Caco-2 (cell line): ENCODE measurements around the gene CCR9. TPM values are rescaled to one million over a fixed set of nuclear protein-coding genes. Genes with fewer than 3 reads are reported as not detected.

Source experiments
- BruUV-seq: library from RNA; stranded (reverse); fragments of 400-500 nt; replicated peaks from 2 replicates; lab custom pipeline; 2021; lab: Mats Ljungman, UMichigan
- CTCF ChIA-PET: fragments of 300-600 bp; sonication (Branson Sonifier 250); formaldehyde crosslinking; loops from one replicate; lab custom pipeline; 2022; ENCODE audit warnings: antibody characterized with exemption; lab: Charles Lee
- POLR2A ChIA-PET: fragments of 300-600 bp; sonication (Branson Sonifier 250); formaldehyde crosslinking; loops from one replicate; lab custom pipeline; 2022; ENCODE audit warnings: antibody characterized with exemption; lab: Charles Lee
- DNase-seq, 2 experiments: peaks; one replicate each; pipeline versions ENCODE4 v3.0.0 to v3.0.0-alpha.2; 2020 to 2022
- H3K27me3 ChIP-seq: replicated peaks from 2 replicates; pipeline ENCODE4 v1.6.0; 2011; ENCODE audit warnings: low read length; ENCODE audit not compliant: control insufficient read depth, insufficient read depth
- H3K36me3 ChIP-seq: 2 replicates; pipeline ENCODE4 v1.5.1; 2011; ENCODE audit warnings: low read length; ENCODE audit not compliant: control insufficient read depth, insufficient read depth
- H3K4me1 ChIP-seq: fragments of 250-450 bp; sonication (Bioruptor Pico); 2 replicates; pipeline ENCODE4 v1.5.1; 2020; ENCODE audit warnings: mild to moderate bottlenecking
- H3K4me3 ChIP-seq: 2 replicates; pipeline ENCODE4 v1.5.1; 2011; ENCODE audit warnings: low read depth, mild to moderate bottlenecking, control low read depth, low read length
- H3K9me3 ChIP-seq: fragments of 250-450 bp; sonication (Bioruptor Pico); 2 replicates; pipeline ENCODE4 v1.5.1; 2020; ENCODE audit warnings: mild to moderate bottlenecking, moderate library complexity
- H3K27ac Mint-ChIP-seq: one replicate; pipeline ENCODE4 v1.8.0; 2022; ENCODE audit warnings: mixed read lengths; ENCODE audit not compliant: unreplicated experiment
- H3K27me3 Mint-ChIP-seq: one replicate; pipeline ENCODE4 v1.8.0; 2022; ENCODE audit warnings: mixed read lengths; ENCODE audit not compliant: insufficient read depth, unreplicated experiment
- H3K36me3 Mint-ChIP-seq: one replicate; pipeline ENCODE4 v1.8.0; 2022; ENCODE audit warnings: mild to moderate bottlenecking, mixed read lengths; ENCODE audit not compliant: insufficient read depth, unreplicated experiment
- H3K4me1 Mint-ChIP-seq: one replicate; pipeline ENCODE4 v1.8.0; 2022; ENCODE audit warnings: low read depth, mixed read lengths; ENCODE audit not compliant: unreplicated experiment
- H3K4me3 Mint-ChIP-seq: one replicate; pipeline ENCODE4 v1.8.0; 2022; ENCODE audit warnings: mild to moderate bottlenecking, moderate library complexity, mixed read lengths; ENCODE audit not compliant: unreplicated experiment
- H3K9me3 Mint-ChIP-seq: one replicate; pipeline ENCODE4 v1.8.0; 2022; ENCODE audit warnings: mixed read lengths; ENCODE audit not compliant: unreplicated experiment
- CTCF ChIP-seq, 2 experiments: fragments of 200-600 bp in 1 of 2; IDR thresholded peaks; 1 replicate in 1 of 2; 2 replicates in 1 of 2; pipeline versions ENCODE4 v1.5.1 to v1.8.0; 2011 to 2022; ENCODE audit warnings: antibody characterized with exemption in 1 of 2, control low read depth in 1 of 2, inconsistent platforms in 1 of 2, low read depth in 1 of 2, low read length in 1 of 2, mild to moderate bottlenecking in 1 of 2, moderate library complexity in 1 of 2; ENCODE audit not compliant: insufficient read depth in 1 of 2, severe bottlenecking in 1 of 2, unreplicated experiment in 1 of 2
- intact Hi-C: fragments of 100-400 bp; cut with micrococcal nuclease; formaldehyde crosslinking; loops from one replicate; pipeline ENCODE4 v1.10.0; 2022; ENCODE audit not compliant: unreplicated experiment
- total RNA-seq: library from RNA; stranded (reverse); gene quantifications from 2 replicates; pipeline ENCODE4 v1.2.3, GENCODE V29; 2022

Gene CCR9
- total RNA-seq, 1 experiment from 2014 or later, result not detected

DNA sequence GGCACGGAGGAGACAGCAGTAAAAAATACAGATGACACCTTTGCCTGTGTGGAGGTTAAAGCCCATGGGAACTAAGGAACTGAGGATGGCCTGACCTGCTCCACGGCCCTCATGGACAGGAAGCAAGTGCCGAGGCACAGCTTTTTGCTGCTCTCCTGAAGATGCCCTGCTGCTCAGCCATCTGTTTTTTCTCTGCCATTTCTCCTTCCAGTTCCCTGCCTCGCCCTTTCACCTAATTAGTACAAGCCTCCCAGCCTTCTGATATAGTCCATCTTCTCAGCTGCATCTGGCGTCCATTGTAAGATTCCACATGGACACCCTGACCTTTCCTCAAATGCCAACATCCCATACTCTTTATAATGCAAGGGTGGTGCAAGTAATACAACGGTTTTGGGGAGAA is 45.2 kb downstream of the CCR9 start:
- no peaks in the 10 kb centered on the region for H3K27me3 ChIP-seq
- no peak for TF ChIP-seq CTCF (IDR thresholded peaks at IDR 0.05; ENCODE audit: insufficient read depth in 1 of 2, low read depth in 1 of 2, low read length in 1 of 2, severe bottlenecking in 1 of 2, unreplicated experiment in 1 of 2)
- intact Hi-C loops, result no loop called here
- POLR2A ChIA-PET, result no interaction called here
- Mint-ChIP-seq H3K27me3 (no peaks in the 10 kb centered on the region), H3K27ac (no peak overlapping the region), H3K4me1 (no peaks in the 10 kb centered on the region), H3K9me3 (no peaks in the 10 kb centered on the region), H3K36me3 (peaks cover 33% of the 10 kb centered on the region), H3K4me3 (no peak overlapping the region)
- H3K4me3 ChIP-seq, result no peak overlapping the region
- no peaks in the 10 kb centered on the region for H3K4me1 ChIP-seq
- no peak for DNase-seq
- H3K36me3 ChIP-seq, result peaks cover 2% of the 10 kb centered on the region; the same call in 1 of the 2 replicates
- CTCF ChIA-PET, result no interaction called here
- no TSS peak for BruUV-seq
- no peaks in the 10 kb centered on the region for H3K9me3 ChIP-seq

GRCh38 chr3:45932112-45932511 is 45.8 kb downstream of the CCR9 start:
- Mint-ChIP-seq H3K9me3 (no peaks in the 10 kb centered on the region), H3K36me3 (peaks cover 33% of the 10 kb centered on the region), H3K27ac (no peak overlapping the region), H3K4me1 (no peaks in the 10 kb centered on the region), H3K4me3 (no peak overlapping the region), H3K27me3 (no peaks in the 10 kb centered on the region)
- Histone ChIP-seq H3K4me3 (no peak overlapping the region), H3K9me3 (no peaks in the 10 kb centered on the region), H3K27me3 (no peaks in the 10 kb centered on the region), H3K36me3 (peaks cover 2% of the 10 kb centered on the region; the same call in 1 of the 2 replicates), H3K4me1 (no peaks in the 10 kb centered on the region)
- TF ChIP-seq CTCF (IDR thresholded peaks at IDR 0.05; ENCODE audit: insufficient read depth in 1 of 2, low read depth in 1 of 2, low read length in 1 of 2, severe bottlenecking in 1 of 2, unreplicated experiment in 1 of 2), result no peak
- no peak for DNase-seq
- ChIA-PET POLR2A (no interaction called here), CTCF (no interaction called here)
- BruUV-seq, result no TSS peak
- intact Hi-C loops, result no loop called here

DNA sequence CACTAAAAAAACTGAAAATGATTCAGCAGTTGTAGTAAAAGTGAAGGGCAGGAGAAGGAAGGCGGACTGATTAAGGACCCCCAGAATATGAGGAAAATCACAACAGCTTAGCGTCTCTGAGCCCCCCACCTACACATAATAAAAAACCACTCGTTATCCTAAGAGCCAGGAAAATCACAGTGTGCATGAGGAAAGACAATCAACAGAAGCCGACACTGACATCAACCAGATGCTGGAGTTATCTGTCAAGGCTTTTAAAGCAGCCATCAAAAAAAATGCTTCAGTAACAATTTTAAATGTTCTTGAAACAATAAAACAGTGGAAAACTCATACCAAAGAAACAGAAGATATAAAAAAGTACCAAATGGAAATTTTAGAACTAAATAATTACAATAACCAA is 47.2 kb downstream of the CCR9 start:
- no peak for DNase-seq
- CTCF ChIA-PET, result no interaction called here
- Mint-ChIP-seq H3K27ac (no peak overlapping the region), H3K36me3 (peaks cover 30% of the 10 kb centered on the region), H3K27me3 (no peaks in the 10 kb centered on the region), H3K9me3 (no peaks in the 10 kb centered on the region), H3K4me1 (no peaks in the 10 kb centered on the region), H3K4me3 (no peak overlapping the region)
- Histone ChIP-seq H3K9me3 (no peaks in the 10 kb centered on the region), H3K4me1 (no peaks in the 10 kb centered on the region), H3K4me3 (no peak overlapping the region), H3K27me3 (no peaks in the 10 kb centered on the region), H3K36me3 (peaks cover 2% of the 10 kb centered on the region; the same call in 1 of the 2 replicates)
- BruUV-seq, result no TSS peak
- TF ChIP-seq CTCF (IDR thresholded peaks at IDR 0.05; ENCODE audit: insufficient read depth in 1 of 2, low read depth in 1 of 2, low read length in 1 of 2, severe bottlenecking in 1 of 2, unreplicated experiment in 1 of 2), result no peak
- POLR2A ChIA-PET, result no interaction called here
- intact Hi-C loops, result no loop called here
